Hepatocyte (in vitro differentiated cells): ENCODE measurements around the gene SBK3. TPM values are rescaled to one million over a fixed set of nuclear protein-coding genes. Genes with fewer than 3 reads are reported as not detected.

Experiments used
- DNase-seq: peaks from one replicate; pipeline ENCODE4 v3.0.0-alpha.2; 2016; ENCODE audit warnings: low spot score
- H2AFZ ChIP-seq: fragments of 200-600 bp; sonication (generic); 2 replicates; pipeline ENCODE4 v1.6.0; 2016; ENCODE audit warnings: antibody characterized with exemption, mild to moderate bottlenecking
- H3K27ac ChIP-seq: fragments of 200-600 bp; sonication (generic); 2 replicates; pipeline ENCODE4 v1.5.1; 2016; ENCODE audit warnings: mild to moderate bottlenecking
- H3K27me3 ChIP-seq: fragments of 200-600 bp; sonication (generic); 2 replicates; pipeline ENCODE4 v1.6.1; 2016
- H3K36me3 ChIP-seq: fragments of 200-600 bp; sonication (generic); replicated peaks from 2 replicates; pipeline ENCODE4 v1.5.1; 2016; ENCODE audit warnings: low read depth; ENCODE audit not compliant: insufficient read depth
- H3K4me1 ChIP-seq: fragments of 200-600 bp; sonication (generic); 2 replicates; pipeline ENCODE4 v1.5.1; 2016; ENCODE audit warnings: mild to moderate bottlenecking, moderate library complexity; ENCODE audit not compliant: insufficient read depth
- H3K4me2 ChIP-seq: fragments of 200-600 bp; sonication (generic); 2 replicates; pipeline ENCODE4 v1.6.0; 2016
- H3K4me3 ChIP-seq: fragments of 200-600 bp; sonication (generic); 2 replicates; pipeline ENCODE4 v1.5.1; 2016; ENCODE audit warnings: mild to moderate bottlenecking
- H3K79me2 ChIP-seq: fragments of 200-600 bp; sonication (generic); 2 replicates; pipeline ENCODE4 v1.6.0; 2017; ENCODE audit warnings: mild to moderate bottlenecking
- H3K9me2 ChIP-seq: fragments of 200-600 bp; sonication (generic); replicated peaks from 2 replicates; pipeline ENCODE4 v1.6.0; 2017; ENCODE audit warnings: mild to moderate bottlenecking; ENCODE audit not compliant: insufficient read depth
- H3K9me3 ChIP-seq: fragments of 200-600 bp; sonication (generic); 2 replicates; pipeline ENCODE4 v1.5.1; 2016; ENCODE audit warnings: low read depth, mild to moderate bottlenecking
- H4K20me1 ChIP-seq: fragments of 200-600 bp; sonication (generic); 2 replicates; pipeline ENCODE4 v1.6.0; 2016; ENCODE audit warnings: mild to moderate bottlenecking; ENCODE audit not compliant: insufficient read depth, poor library complexity, severe bottlenecking
- CTCF ChIP-seq: fragments of 200-600 bp; sonication (generic); IDR thresholded peaks from 2 replicates; pipeline ENCODE4 v1.5.1; 2016; ENCODE audit warnings: antibody characterized with exemption, mild to moderate bottlenecking; ENCODE audit not compliant: poor library complexity
- EZH2 ChIP-seq: fragments of 200-600 bp; sonication (generic); IDR thresholded peaks from 2 replicates; pipeline ENCODE4 v1.6.1; 2016; ENCODE audit warnings: antibody characterized with exemption, mild to moderate bottlenecking, borderline replicate concordance
- EZH2phosphoT487 ChIP-seq: fragments of 200-600 bp; sonication (generic); IDR thresholded peaks from one replicate; pipeline ENCODE4 v1.6.1; 2018; ENCODE audit warnings: antibody characterized with exemption, mild to moderate bottlenecking, low read depth, moderate library complexity; ENCODE audit not compliant: unreplicated experiment, severe bottlenecking
- WGBS: methylation state at CpG from one replicate; pipeline ENCODE4 v1.1.6; 2016; ENCODE audit warnings: low lambda C conversion rate; ENCODE audit errors: missing lambda C conversion rate; 5-methylcytosine and 5-hydroxymethylcytosine counted together
- polyA plus RNA-seq: library from polyadenylated mRNA; unstranded; fragments of >200 nt; fragmentation: Nextera tagmentation; extraction: Ambion mirVana; gene quantifications from 2 replicates; pipeline ENCODE4 v1.2.1, GENCODE V29; 2016
- total RNA-seq: library from RNA; depleted of rRNA; stranded (reverse); fragments of >200 nt; gene quantifications from 2 replicates; pipeline ENCODE4 v1.2.3, GENCODE V29; 2014

SBK3 gene
- total and polyA plus RNA-seq, 2 experiments from 2014 or later: 0.57 TPM; not detected in 1

DNA sequence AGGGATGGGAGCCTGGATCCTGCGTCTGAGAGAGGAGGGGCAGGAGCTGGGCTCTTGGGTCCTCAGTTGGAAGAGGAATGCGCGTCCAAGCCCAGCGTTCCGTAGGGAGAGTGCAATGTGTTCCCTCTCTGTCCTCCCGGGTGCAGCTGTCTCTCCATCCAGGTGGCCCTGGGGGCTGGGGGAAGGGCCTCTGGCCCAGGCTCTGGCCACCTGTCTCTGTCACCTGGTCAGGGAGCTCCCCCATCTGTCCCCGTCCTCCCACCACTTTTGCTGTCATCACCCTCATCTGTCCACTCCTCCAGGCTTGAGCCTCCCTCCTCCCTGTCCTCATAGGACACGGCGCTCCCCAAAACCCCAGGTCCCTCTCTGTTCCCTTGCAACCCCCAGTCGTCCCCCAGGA, 4.7 kb downstream of the SBK3 start:
- H3K4me2 ChIP-seq: no peak overlapping the region
- TF ChIP-seq EZH2: no peak
- TF ChIP-seq EZH2phosphoT487: no peak
- TF ChIP-seq CTCF: no peak
- no peak overlapping the region for H3K27ac ChIP-seq
- H3K36me3 ChIP-seq: no peaks in the 10 kb centered on the region
- H3K9me2 ChIP-seq: no peaks in the 10 kb centered on the region
- WGBS: 76% methylated on average over 10 of the region's 10 CpGs
- no peaks in the 10 kb centered on the region for H3K79me2 ChIP-seq
- no peaks in the 10 kb centered on the region for H3K9me3 ChIP-seq
- DNase-seq: no peak
- no peak overlapping the region for H3K4me3 ChIP-seq
- H3K27me3 ChIP-seq: no peaks in the 10 kb centered on the region
- H2AFZ ChIP-seq: no peak overlapping the region
- no peaks in the 10 kb centered on the region for H4K20me1 ChIP-seq
- H3K4me1 ChIP-seq: no peaks in the 10 kb centered on the region

DNA sequence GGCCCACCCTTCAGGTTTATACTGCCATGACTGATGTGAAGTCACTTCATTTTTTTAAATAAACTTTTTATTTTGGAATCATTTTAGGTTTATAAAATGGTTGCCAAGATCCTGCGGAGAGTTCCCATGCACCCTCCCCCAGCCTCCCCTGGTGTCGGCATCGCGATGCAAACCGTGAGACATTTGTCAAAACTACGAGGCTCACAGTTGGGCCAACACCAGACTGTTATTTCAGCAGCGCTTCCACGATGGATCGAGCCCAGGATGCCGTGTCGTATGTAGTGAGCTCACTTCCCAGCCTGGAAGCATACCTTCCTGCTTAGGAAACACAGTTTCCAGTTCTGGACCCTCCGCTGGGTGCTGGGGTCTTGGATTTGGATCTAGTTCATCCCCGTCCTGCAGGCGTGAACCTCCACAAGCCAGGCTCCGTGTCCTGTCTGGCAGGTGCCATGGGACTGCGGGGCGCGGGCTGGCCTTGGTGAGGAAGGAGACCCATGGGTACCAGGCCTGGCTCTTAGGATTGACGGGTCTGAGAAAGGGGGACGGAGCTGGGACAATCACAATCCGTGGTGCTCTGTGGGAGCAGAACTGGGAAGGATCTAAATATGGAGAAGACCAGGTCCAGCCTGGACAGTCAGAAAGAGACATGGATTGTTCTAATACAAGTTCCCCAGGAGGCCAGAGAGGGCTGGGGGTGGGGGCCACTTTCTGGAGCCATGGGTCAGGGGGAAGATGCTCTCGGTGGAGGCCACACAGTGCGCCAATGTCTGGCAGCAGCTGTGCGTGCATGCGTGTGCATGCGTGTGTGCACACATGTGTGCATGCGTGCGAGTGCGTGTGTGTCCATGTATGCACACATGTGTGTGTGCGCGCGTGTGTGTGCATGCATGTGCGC, 6.0 kb downstream of the SBK3 start:
- Histone ChIP-seq H3K27me3 (no peaks in the 10 kb centered on the region), H3K4me1 (no peaks in the 10 kb centered on the region), H3K36me3 (no peaks in the 10 kb centered on the region), H2AFZ (no peak overlapping the region), H3K4me3 (no peak overlapping the region), H3K9me3 (no peaks in the 10 kb centered on the region), H4K20me1 (no peaks in the 10 kb centered on the region), H3K4me2 (no peak overlapping the region), H3K9me2 (no peaks in the 10 kb centered on the region), H3K27ac (no peak overlapping the region), H3K79me2 (no peaks in the 10 kb centered on the region)
- WGBS: 92% methylated on average over 30 of the region's 33 CpGs
- DNase-seq: no peak
- TF ChIP-seq EZH2 (no peak), CTCF (no peak), EZH2phosphoT487 (no peak)

- H3K4me2 ChIP-seq: no peak overlapping the region
- no peaks in the 10 kb centered on the region for H3K79me2 ChIP-seq
- WGBS: 86% methylated on average over 4 of the region's 5 CpGs
Observed at GRCh38 chr19:55538132-55538531, 7.2 kb downstream of the SBK3 start.

More at GRCh38 chr19:55538132-55538531, 7.2 kb downstream of the SBK3 start:
- Histone ChIP-seq H3K9me3 (no peaks in the 10 kb centered on the region), H3K27ac (no peak overlapping the region), H2AFZ (no peak overlapping the region), H3K9me2 (no peaks in the 10 kb centered on the region), H3K4me3 (no peak overlapping the region), H3K36me3 (no peaks in the 10 kb centered on the region), H3K27me3 (no peaks in the 10 kb centered on the region), H4K20me1 (no peaks in the 10 kb centered on the region), H3K4me1 (no peaks in the 10 kb centered on the region)
- DNase-seq: no peak
- TF ChIP-seq CTCF: no peak
- TF ChIP-seq EZH2: no peak
- no peak for TF ChIP-seq EZH2phosphoT487
